H1 (cell line): ENCODE data around the gene MANSC1. TPM values are rescaled to one million over a fixed set of nuclear protein-coding genes. Genes with fewer than 3 reads are reported as not detected.

Source experiments
- BRCA1 ChIP-seq: IDR thresholded peaks from 2 replicates; pipeline ENCODE4 v1.6.1; 2012; ENCODE audit warnings: low read depth, low read length, improper control_type of control experiment
- CBX8 ChIP-seq: fragments of 300-800, 300-1000 bp; sonication (generic); IDR thresholded peaks from 2 replicates; pipeline ENCODE4 v1.7.1; 2016; ENCODE audit warnings: low read depth, low read length, borderline replicate concordance
- EGR1 ChIP-seq: IDR thresholded peaks from 2 replicates; pipeline ENCODE4 v1.6.1; 2011; ENCODE audit warnings: low read depth, low read length, borderline replicate concordance
- RXRA ChIP-seq: IDR thresholded peaks from 2 replicates; pipeline ENCODE4 v1.6.1; 2011; ENCODE audit warnings: low read depth, mild to moderate bottlenecking, low read length, moderate library complexity; ENCODE audit not compliant: insufficient read depth
- SIRT6 ChIP-seq: IDR thresholded peaks from one replicate; pipeline ENCODE4 v1.7.1; 2012; ENCODE audit warnings: low read length, inconsistent platforms
- SIX5 ChIP-seq: IDR thresholded peaks from 2 replicates; pipeline ENCODE4 v1.6.1; 2011; ENCODE audit warnings: mild to moderate bottlenecking, low read depth, low read length
- TAF7 ChIP-seq: optimal IDR thresholded peaks from 2 replicates; pipeline ENCODE3; 2011; ENCODE audit warnings: low read depth, mild to moderate bottlenecking, inconsistent platforms, low read length, moderate library complexity, borderline replicate concordance
- polyA plus RNA-seq, 7 experiments: library from polyadenylated mRNA; depleted of rRNA in 3 of 7; stranded (reverse) in 5 of 7; unstranded in 2 of 7; fragments of >200 nt in 5 of 7; fragments of 200-250 nt in 2 of 7; gene quantifications; 1 replicate in 5 of 7; 2 replicates in 1 of 7; 4 replicates in 1 of 7; pipeline versions ENCODE4 v1.2.1 to v1.2.3, GENCODE V29; 2011 to 2013; ENCODE audit warnings: missing spikeins in 2 of 7, mixed read lengths in 2 of 7
- total RNA-seq: library from RNA; stranded (reverse); fragmentation: NEBNext Ultra II Directional; extraction: Animal tissue kit (Norgen Biotek cat#: 25700); gene quantifications from 2 replicates; pipeline ENCODE4 v1.2.1, GENCODE V29; 2021
- TF ChIP-seq, protein P1 (sequence below), 3 experiments: IDR thresholded peaks; 1 replicate in 2 of 3; 2 replicates in 1 of 3; pipeline versions ENCODE4 v1.5.1 to v1.6.1; 2011; ENCODE audit warnings: low read length in 3 of 3, mild to moderate bottlenecking in 3 of 3, inconsistent platforms in 2 of 3, low read depth in 1 of 3, moderate library complexity in 1 of 3; ENCODE audit not compliant: insufficient read depth in 1 of 3; ENCODE audit errors: control extremely low read depth in 1 of 3

The MANSC1 gene
- total and polyA plus RNA-seq, 2 of the 8 experiments (the other 6 are each of a cell fraction or from before 2014, with no cell fraction given) = 2.0 to 8.9 TPM

DNA sequence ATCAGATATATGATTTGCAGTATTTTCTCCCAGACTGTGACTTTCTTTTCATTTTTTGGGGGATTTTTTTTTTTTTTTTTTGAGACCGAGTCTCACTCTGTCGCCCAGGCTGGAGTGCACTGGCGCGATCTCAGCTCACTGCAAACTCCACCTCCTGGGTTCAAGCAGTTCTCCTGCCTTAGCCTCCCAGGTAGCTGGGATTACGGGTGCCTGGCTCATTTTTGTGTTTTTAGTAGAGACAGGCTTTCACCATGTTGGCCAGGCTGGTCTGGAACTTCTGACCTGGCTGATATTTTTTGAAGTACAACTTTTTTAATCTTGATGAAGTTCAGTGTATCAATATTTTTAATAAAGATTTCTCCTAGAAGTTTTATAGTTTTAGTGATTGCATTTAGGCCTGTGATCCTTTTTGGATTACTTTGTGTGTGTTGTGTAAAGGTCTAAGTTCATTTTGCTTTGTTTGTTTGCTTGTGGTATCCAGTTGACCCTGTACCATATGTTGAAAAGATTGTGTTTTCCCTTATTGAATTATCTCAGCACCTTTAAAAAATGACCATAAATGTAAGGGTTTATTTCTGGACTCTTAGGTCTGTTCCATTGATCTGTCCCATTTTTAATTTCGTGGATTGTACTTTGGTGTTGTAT is 31.0 kb upstream of the MANSC1 start (continued):
- no peak for TF ChIP-seq RXRA
- TF ChIP-seq, protein P1, sequence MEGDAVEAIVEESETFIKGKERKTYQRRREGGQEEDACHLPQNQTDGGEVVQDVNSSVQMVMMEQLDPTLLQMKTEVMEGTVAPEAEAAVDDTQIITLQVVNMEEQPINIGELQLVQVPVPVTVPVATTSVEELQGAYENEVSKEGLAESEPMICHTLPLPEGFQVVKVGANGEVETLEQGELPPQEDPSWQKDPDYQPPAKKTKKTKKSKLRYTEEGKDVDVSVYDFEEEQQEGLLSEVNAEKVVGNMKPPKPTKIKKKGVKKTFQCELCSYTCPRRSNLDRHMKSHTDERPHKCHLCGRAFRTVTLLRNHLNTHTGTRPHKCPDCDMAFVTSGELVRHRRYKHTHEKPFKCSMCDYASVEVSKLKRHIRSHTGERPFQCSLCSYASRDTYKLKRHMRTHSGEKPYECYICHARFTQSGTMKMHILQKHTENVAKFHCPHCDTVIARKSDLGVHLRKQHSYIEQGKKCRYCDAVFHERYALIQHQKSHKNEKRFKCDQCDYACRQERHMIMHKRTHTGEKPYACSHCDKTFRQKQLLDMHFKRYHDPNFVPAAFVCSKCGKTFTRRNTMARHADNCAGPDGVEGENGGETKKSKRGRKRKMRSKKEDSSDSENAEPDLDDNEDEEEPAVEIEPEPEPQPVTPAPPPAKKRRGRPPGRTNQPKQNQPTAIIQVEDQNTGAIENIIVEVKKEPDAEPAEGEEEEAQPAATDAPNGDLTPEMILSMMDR (IDR thresholded peaks at IDR 0.05; ENCODE audit: control extremely low read depth in 1 of 3, insufficient read depth in 1 of 3, low read depth in 1 of 3, low read length in 3 of 3) = no peak
- TF ChIP-seq EGR1 = no peak
- no peak for TF ChIP-seq BRCA1
- no peak for TF ChIP-seq TAF7
- no peak for TF ChIP-seq SIRT6
- no peak for TF ChIP-seq SIX5
- no peak for TF ChIP-seq CBX8
